ENCODE data around the gene SLC22A5. TPM values are rescaled to one million over a fixed set of nuclear protein-coding genes. Genes with fewer than 3 reads are reported as not detected.

SLC22A5 gene
- total RNA-seq, 4 donors from 2014 or later: 25.6 to 152 (median 110) TPM

GRCh38 chr5:132405646-132406045 lies 36.1 kb downstream of the SLC22A5 start:
- Histone ChIP-seq H3K36me3 (no peaks in the 10 kb centered on the region), H3K4me3 (no peak overlapping the region), H3K4me1 (peaks cover 0 to 20% (median 7%) of the 10 kb centered on the region in 4 donors), H3K9me3 (no peaks in the 10 kb centered on the region), H3K27ac (no peak overlapping the region), H3K27me3 (no peaks in the 10 kb centered on the region)
- no peak for TF ChIP-seq CTCF (IDR thresholded peaks at IDR 0.05)
- no peak for TF ChIP-seq POLR2A (IDR thresholded peaks at IDR 0.05)
- DNase-seq: no peak

- DNase-seq: peak in 1 of 3 donors; percentile 46
- no peaks in the 10 kb centered on the region for H3K9me3 ChIP-seq
- H3K4me1 ChIP-seq: peaks cover 0 to 20% (median 7%) of the 10 kb centered on the region in 4 donors
- no peaks in the 10 kb centered on the region for H3K27me3 ChIP-seq
- H3K27ac ChIP-seq: peak overlapping the region in 2 of 4 donors; percentile 4 to 13
- no peaks in the 10 kb centered on the region for H3K36me3 ChIP-seq
- TF ChIP-seq CTCF (IDR thresholded peaks at IDR 0.05): no peak
- no peak overlapping the region for H3K4me3 ChIP-seq
These were observed 36.8 kb downstream of the SLC22A5 start for GRCh38 chr5:132406144-132406783.

GRCh38 chr5:132407970-132408369 lies 38.5 kb downstream of the SLC22A5 start:
- Histone ChIP-seq H3K4me3 (no peak overlapping the region), H3K9me3 (no peaks in the 10 kb centered on the region), H3K4me1 (peaks cover 0 to 22% (median 7%) of the 10 kb centered on the region in 4 donors), H3K27ac (peak overlapping the region in 3 of 4 donors; percentile 98 to 100 (median 99)), H3K27me3 (no peaks in the 10 kb centered on the region), H3K36me3 (no peaks in the 10 kb centered on the region)
- TF ChIP-seq POLR2A (IDR thresholded peaks at IDR 0.05): no peak
- no peak for TF ChIP-seq CTCF (IDR thresholded peaks at IDR 0.05)
- no peak for DNase-seq

GRCh38 chr5:132408456-132408855 lies 38.9 kb downstream of the SLC22A5 start:
- no peak for TF ChIP-seq POLR2A (IDR thresholded peaks at IDR 0.05)
- no peak for TF ChIP-seq CTCF (IDR thresholded peaks at IDR 0.05)
- Histone ChIP-seq H3K4me3 (no peak overlapping the region), H3K27ac (peak overlapping the region in 3 of 4 donors; percentile 98 to 100 (median 99)), H3K36me3 (no peaks in the 10 kb centered on the region), H3K9me3 (no peaks in the 10 kb centered on the region), H3K4me1 (peaks cover 0 to 27% (median 7%) of the 10 kb centered on the region in 4 donors), H3K27me3 (no peaks in the 10 kb centered on the region)
- no peak for DNase-seq

GRCh38 chr5:132408965-132409364 lies 39.5 kb downstream of the SLC22A5 start:
- Histone ChIP-seq H3K4me3 (no peak overlapping the region), H3K4me1 (peaks cover 0 to 30% (median 9%) of the 10 kb centered on the region in 4 donors), H3K9me3 (no peaks in the 10 kb centered on the region), H3K36me3 (no peaks in the 10 kb centered on the region), H3K27ac (peak overlapping the region; percentile 98 to 100 (median 98)), H3K27me3 (no peaks in the 10 kb centered on the region)
- no peak for TF ChIP-seq CTCF (IDR thresholded peaks at IDR 0.05)
- TF ChIP-seq POLR2A (IDR thresholded peaks at IDR 0.05): no peak
- DNase-seq: no peak

Measured in Peyer's patch (tissue), 4 donors.